Spleen (tissue), 11 donors: ENCODE results near the gene SEC23IP. TPM values are rescaled to one million over a fixed set of nuclear protein-coding genes. Genes with fewer than 3 reads are reported as not detected.

Source experiments
- DNase-seq: peaks from one replicate; pipeline ENCODE4 v3.0.0-alpha.2; 2020
- H3K27ac ChIP-seq, 8 donors: fragments of 200-600 bp; sonication (generic) in 7 of 8; 1 replicate in 4 of 8; 2 replicates in 4 of 8; pipeline versions ENCODE4 v1.5.0 to v1.8.0; 2016 to 2021; ENCODE audit warnings: inconsistent platforms in 4 of 8, mild to moderate bottlenecking in 4 of 8, moderate library complexity in 1 of 8
- H3K27me3 ChIP-seq, 7 donors: fragments of 200-600 bp; sonication (generic) in 6 of 7; replicated peaks in 1 of 7; 1 replicate in 4 of 7; 2 replicates in 3 of 7; pipeline versions ENCODE4 v1.5.0 to v1.8.0; 2016 to 2021; ENCODE audit warnings: inconsistent platforms in 3 of 7, mild to moderate bottlenecking in 1 of 7
- H3K36me3 ChIP-seq, 6 donors: fragments of 200-600 bp; sonication (generic) in 5 of 6; 1 replicate in 4 of 6; 2 replicates in 2 of 6; pipeline versions ENCODE4 v1.5.0 to v1.8.0; 2016 to 2021; ENCODE audit warnings: inconsistent platforms in 2 of 6
- H3K4me1 ChIP-seq, 6 donors: fragments of 200-600 bp; sonication (generic) in 5 of 6; 1 replicate in 3 of 6; 2 replicates in 3 of 6; pipeline versions ENCODE4 v1.5.0 to v1.8.0; 2016 to 2021; ENCODE audit warnings: inconsistent platforms in 3 of 6
- H3K4me3 ChIP-seq, 8 donors: fragments of 200-600 bp; sonication (generic) in 7 of 8; 1 replicate in 4 of 8; 2 replicates in 4 of 8; pipeline versions ENCODE4 v1.5.0 to v1.8.0; 2016 to 2021; ENCODE audit warnings: inconsistent platforms in 4 of 8, mild to moderate bottlenecking in 4 of 8, moderate library complexity in 2 of 8
- H3K9me3 ChIP-seq, 8 donors: fragments of 200-600 bp; sonication (generic) in 7 of 8; 1 replicate in 4 of 8; 2 replicates in 4 of 8; pipeline versions ENCODE4 v1.5.0 to v1.8.0; 2016 to 2021; ENCODE audit warnings: inconsistent platforms in 4 of 8
- CTCF ChIP-seq, 11 experiments: fragments of 200-600 bp in 7 of 11; fragments of 450-650 bp in 4 of 11; sonication (generic) in 4 of 11; IDR thresholded peaks in 8 of 11; conservative IDR thresholded peaks in 3 of 11; 1 replicate in 7 of 11; 2 replicates in 4 of 11; pipeline versions ENCODE4 v1.4.0 to v1.8.0; 2016 to 2021; ENCODE audit warnings: antibody characterized with exemption in 11 of 11, inconsistent platforms in 4 of 11, mild to moderate bottlenecking in 1 of 11
- POLR2A ChIP-seq, 3 donors: fragments of 450-650 bp; IDR thresholded peaks; one replicate each; pipeline ENCODE4 v1.5.1; 2017; ENCODE audit warnings: antibody characterized with exemption in 3 of 3, mild to moderate bottlenecking in 1 of 3
- POLR2AphosphoS5 ChIP-seq, 3 donors: sonication (generic); formaldehyde crosslinking; IDR thresholded peaks; one replicate each; pipeline ENCODE4 v1.5.1; 2017; ENCODE audit warnings: antibody characterized with exemption in 3 of 3
- WGBS, 5 donors: extraction: QIAGEN DNeasy Blood & Tissue Kit in 3 of 5; methylation state at CpG; one replicate each; pipeline versions ENCODE4 v1.1.5 to v1.1.7; 2013 to 2018; 5-methylcytosine and 5-hydroxymethylcytosine counted together
- intact Hi-C: fragments of 100-400 bp; cut with DNase I; formaldehyde crosslinking; loops from one replicate; pipeline ENCODE4 v1.15.0; 2023; ENCODE audit warnings: low total_unique reads
- polyA plus RNA-seq, 3 donors: library from polyadenylated mRNA; stranded (reverse); fragments of 200-250 nt; gene quantifications; one replicate each; pipeline ENCODE4 v1.2.1, GENCODE V29; 2013
- total RNA-seq, 7 donors: library from RNA; depleted of rRNA in 3 of 7; stranded (reverse); fragments of >200 nt in 3 of 7; fragmentation: NEBNext Ultra II Directional in 4 of 7; extraction: Animal tissue kit (Norgen Biotek cat#: 25700) in 4 of 7; gene quantifications; one replicate each; pipeline versions ENCODE4 v1.1.0 to v1.2.1, GENCODE V29; 2016 to 2021
- donor health status: healthy with polysubstance abuse.
- donor health status: DM: no; HTN: no; CAD: no; lungs with moderate emphysema.
- donor health status: DM: no; HTN: no; CAD: no.
- donor health status: Bipolar disorder and iron deficiency.
- donor health status: healthy.
- donor health status: DM: no; HTN: no; CAD: no.
- donor health status: DM: yes; HTN: yes; CAD: no.

The SEC23IP gene
- total and polyA plus RNA-seq, 10 donors: 6.8 to 59.9 (median 33.8) TPM

GRCh38 chr10:119849944-119850343 is 42.6 kb upstream of the SEC23IP start:
- Histone ChIP-seq H3K27me3 (no peaks in the 10 kb centered on the region), H3K4me3 (no peak overlapping the region), H3K4me1 (peaks cover 0 to 44% (median 4%) of the 10 kb centered on the region in 6 donors), H3K9me3 (no peaks in the 10 kb centered on the region), H3K27ac (peak overlapping the region in 4 of 8 donors; percentile 38 to 83 (median 64)), H3K36me3 (peaks cover 0 to 100% (median 70%) of the 10 kb centered on the region in 6 donors)
- TF ChIP-seq POLR2AphosphoS5 (IDR thresholded peaks at IDR 0.05): no peak
- TF ChIP-seq POLR2A (IDR thresholded peaks at IDR 0.05): no peak
- TF ChIP-seq CTCF (IDR thresholded peaks at IDR 0.05 in 8 of 11, conservative IDR thresholded peaks at IDR 0.05 in 3 of 11): no peak
- WGBS, 5 donors: 94 to 98% (median 95%) methylated on average over 3 of the region's 3 CpGs
- intact Hi-C loops: no loop called here
- DNase-seq: no peak

- 90 to 98% (median 97%) methylated on average over 6 of the region's 6 CpGs for WGBS, 5 donors
- peaks cover 0 to 100% (median 74%) of the 10 kb centered on the region in 6 donors for H3K36me3 ChIP-seq
These were observed 40.3 kb upstream of the SEC23IP start for GRCh38 chr10:119852277-119852676.

GRCh38 chr10:119852822-119853221 is 39.7 kb upstream of the SEC23IP start:
- H3K27me3 ChIP-seq: no peaks in the 10 kb centered on the region
- no peak for DNase-seq
- H3K4me1 ChIP-seq: peaks cover 0 to 21% (median 0%) of the 10 kb centered on the region in 6 donors
- H3K36me3 ChIP-seq: peaks cover 0 to 100% (median 73%) of the 10 kb centered on the region in 6 donors
- H3K27ac ChIP-seq: no peak overlapping the region
- H3K4me3 ChIP-seq: no peak overlapping the region
- TF ChIP-seq POLR2AphosphoS5 (IDR thresholded peaks at IDR 0.05): no peak
- no peak for TF ChIP-seq POLR2A (IDR thresholded peaks at IDR 0.05)
- TF ChIP-seq CTCF (IDR thresholded peaks at IDR 0.05 in 8 of 11, conservative IDR thresholded peaks at IDR 0.05 in 3 of 11): no peak
- 93 to 99% (median 97%) methylated on average over 6 of the region's 6 CpGs for WGBS, 5 donors
- intact Hi-C loops: no loop called here
- H3K9me3 ChIP-seq: no peaks in the 10 kb centered on the region

More at GRCh38 chr10:119852277-119852676, 40.3 kb upstream of the SEC23IP start:
- Histone ChIP-seq H3K27me3 (no peaks in the 10 kb centered on the region), H3K4me3 (no peak overlapping the region), H3K9me3 (no peaks in the 10 kb centered on the region), H3K4me1 (peaks cover 0 to 23% (median 0%) of the 10 kb centered on the region in 6 donors), H3K27ac (no peak overlapping the region)
- no peak for DNase-seq
- intact Hi-C loops: no loop called here
- TF ChIP-seq POLR2A (IDR thresholded peaks at IDR 0.05) (no peak), CTCF (IDR thresholded peaks at IDR 0.05 in 8 of 11, conservative IDR thresholded peaks at IDR 0.05 in 3 of 11) (no peak)

- WGBS, 5 donors: 68 to 90% (median 86%) methylated on average over 1 of the region's 1 CpG
- H3K9me3 ChIP-seq: no peaks in the 10 kb centered on the region
- peaks cover 0 to 19% (median 0%) of the 10 kb centered on the region in 6 donors for H3K4me1 ChIP-seq
- TF ChIP-seq POLR2AphosphoS5 (IDR thresholded peaks at IDR 0.05) (no peak), POLR2A (IDR thresholded peaks at IDR 0.05) (no peak), CTCF (IDR thresholded peaks at IDR 0.05 in 8 of 11, conservative IDR thresholded peaks at IDR 0.05 in 3 of 11) (no peak)
- no peaks in the 10 kb centered on the region for H3K27me3 ChIP-seq
- DNase-seq: no peak
- intact Hi-C loops: no loop called here
- no peak overlapping the region for H3K4me3 ChIP-seq
- peaks cover 0 to 100% (median 71%) of the 10 kb centered on the region in 6 donors for H3K36me3 ChIP-seq
- H3K27ac ChIP-seq: no peak overlapping the region
These were observed 39.0 kb upstream of the SEC23IP start for GRCh38 chr10:119853574-119853973.
